HG03521 (cell line): Measurements from ENCODE around the gene ROBO1.

Experiments used
- ATAC-seq: cut with Tn5 transposase; IDR thresholded peaks from one replicate; pipeline ENCODE4 v1.9.1; 2021; ENCODE audit warnings: mild to moderate bottlenecking, moderate library complexity; ENCODE audit not compliant: unreplicated experiment

ROBO1 gene

DNA sequence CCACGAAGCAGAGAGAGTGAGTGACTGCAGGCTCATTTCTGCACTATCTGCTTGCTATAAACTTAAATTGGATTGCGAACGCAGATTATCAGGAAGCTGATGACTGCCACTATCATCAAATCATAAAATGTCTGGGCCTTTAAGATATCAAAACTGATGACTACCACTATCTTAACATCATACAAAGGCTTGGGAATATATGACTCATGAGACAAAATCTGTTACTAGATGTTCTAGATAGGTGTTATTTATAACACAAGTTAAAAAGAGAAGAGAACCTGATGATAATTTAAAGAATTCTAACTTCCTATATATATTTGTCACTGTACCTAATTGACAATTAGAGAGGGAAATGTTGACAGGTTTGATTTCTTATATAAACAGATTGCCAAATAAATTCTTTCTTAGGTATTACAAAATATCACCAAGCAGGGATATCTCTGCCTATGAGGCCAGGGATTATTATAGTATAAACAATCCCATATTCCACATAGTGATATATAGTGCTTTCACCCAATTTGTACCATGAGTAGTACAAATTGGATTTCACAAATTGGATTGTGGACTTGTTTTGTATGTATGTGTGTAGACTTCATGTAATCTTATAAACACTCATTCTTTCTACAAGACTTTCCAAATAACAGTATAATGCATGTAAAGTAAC lies 1157.2 kb downstream of the ROBO1 start:
- no peak for ATAC-seq

DNA sequence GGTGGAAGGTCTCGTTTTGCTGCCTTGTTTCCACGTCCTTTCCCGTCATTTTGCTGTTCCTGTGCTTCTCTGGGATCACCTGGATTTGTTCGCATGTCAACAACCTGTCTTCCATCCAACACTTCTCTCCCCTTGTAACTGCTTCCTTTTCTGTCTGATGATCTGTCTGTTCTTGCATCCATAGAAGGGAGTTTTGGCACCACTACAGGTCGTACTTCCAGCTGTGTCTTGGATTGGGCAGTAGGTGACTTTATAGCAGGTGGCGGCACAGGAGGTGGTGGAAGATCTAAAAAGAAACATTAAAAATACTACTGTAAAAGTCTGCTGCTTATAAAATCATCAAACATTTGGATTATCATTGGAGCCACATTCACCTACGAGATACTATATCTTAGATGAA lies 1161.0 kb downstream of the ROBO1 start:
- no peak for ATAC-seq

- no peak for ATAC-seq
Observed at GRCh38 chr3:78605178-78605577, 1162.6 kb downstream of the ROBO1 start.

DNA sequence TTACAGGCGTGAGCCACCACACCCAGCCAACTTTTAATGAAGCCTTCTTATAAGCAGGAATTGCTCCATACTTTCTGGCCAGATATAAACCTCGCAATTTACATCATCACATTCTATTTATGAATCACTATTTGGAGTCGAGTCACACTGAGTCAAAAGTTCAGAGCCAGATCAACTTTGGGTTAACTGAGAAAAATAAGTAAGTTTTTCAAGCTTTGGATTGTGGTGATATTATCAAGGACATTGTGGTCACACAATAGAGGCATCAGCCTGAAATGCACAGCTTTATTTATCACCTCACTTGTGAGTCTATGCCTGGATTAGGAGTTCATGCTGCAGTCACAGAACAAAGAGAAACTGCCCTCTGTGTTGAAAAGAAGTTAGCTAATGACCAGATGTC lies 1163.5 kb downstream of the ROBO1 start:
- ATAC-seq, result no peak

- no peak for ATAC-seq
Observed at GRCh38 chr3:78601249-78601648, 1166.5 kb downstream of the ROBO1 start.

DNA sequence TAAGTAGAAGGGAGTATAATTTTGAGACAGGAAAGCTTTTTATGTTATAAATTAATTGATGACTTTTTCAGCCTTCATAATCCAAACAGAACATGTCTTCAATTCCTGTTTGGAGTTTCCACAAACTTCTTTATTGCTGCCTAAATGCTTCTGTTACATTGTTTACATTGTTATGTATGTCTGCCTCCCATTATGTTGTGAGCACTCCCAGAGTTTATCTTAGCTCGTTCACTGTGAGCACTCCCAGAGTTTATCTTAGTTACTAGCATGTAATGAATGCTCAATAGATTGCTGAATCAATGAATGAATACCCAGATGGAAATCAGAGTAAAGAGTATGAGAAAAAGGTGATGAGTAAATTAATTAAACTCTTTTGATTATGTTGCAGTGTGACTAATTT lies 1178.0 kb downstream of the ROBO1 start:
- ATAC-seq, result no peak

DNA sequence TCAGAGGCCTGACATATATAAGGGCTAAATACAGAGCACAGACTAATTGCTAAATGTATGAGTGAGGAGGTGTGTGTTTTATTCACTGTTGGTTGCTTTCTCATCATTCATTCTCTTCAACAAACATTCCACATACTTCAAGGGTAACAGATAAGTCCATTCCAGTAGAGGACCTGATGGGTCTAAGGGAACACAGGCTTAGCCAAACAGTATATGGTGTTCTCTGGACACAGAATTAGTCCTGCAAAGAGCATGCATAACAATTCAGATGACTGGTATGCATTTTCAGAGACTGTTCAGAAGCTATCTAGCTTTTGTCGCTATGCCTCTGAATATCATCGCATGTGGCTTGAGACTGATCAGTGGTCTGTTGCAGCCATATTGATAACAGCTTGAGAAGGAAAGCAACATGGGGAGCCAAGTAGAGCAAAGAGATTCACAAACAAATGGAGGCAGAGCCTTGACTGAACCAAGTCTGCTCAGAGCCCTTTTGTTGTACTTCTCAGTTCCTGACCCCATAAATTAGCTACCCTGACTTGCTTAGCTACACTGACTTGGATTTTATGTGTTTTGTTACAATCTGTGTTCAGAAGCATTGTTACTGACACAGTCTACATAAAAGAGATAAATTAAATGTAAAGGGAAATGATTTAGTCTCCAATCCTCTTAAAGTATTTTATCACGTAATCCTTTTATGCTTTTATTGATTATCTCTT lies 1178.7 kb downstream of the ROBO1 start:
- no peak for ATAC-seq

GRCh38 chr3:78580681-78581080 lies 1187.1 kb downstream of the ROBO1 start:
- no peak for ATAC-seq

- no peak for ATAC-seq
Observed at GRCh38 chr3:78571486-78571885, 1196.3 kb downstream of the ROBO1 start.

GRCh38 chr3:78570496-78570895 lies 1197.3 kb downstream of the ROBO1 start:
- no peak for ATAC-seq

GRCh38 chr3:78569804-78570203 lies 1198.0 kb downstream of the ROBO1 start:
- no peak for ATAC-seq

- no peak for ATAC-seq
Observed at GRCh38 chr3:78565712-78566111, 1202.1 kb downstream of the ROBO1 start.

DNA sequence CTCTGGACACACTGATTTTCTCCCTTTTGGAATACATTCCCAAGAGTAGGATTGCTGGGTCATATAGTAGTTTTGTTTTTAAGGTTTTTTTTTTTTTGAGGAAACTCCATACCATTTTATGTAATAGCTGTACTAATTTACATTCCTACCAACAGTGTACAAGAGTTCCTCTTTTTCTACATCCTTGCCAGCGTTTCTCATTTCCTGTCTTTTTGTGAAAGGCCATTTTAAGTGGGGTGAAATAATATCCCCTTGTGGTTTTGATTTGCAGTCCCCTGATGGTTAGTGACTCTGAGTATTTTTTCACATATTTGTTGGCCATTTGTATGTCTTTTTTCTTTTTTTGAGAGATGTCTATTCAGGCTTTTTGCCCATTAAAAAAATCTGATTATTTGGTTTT lies 1205.5 kb downstream of the ROBO1 start:
- no peak for ATAC-seq
